Activated effector memory CD4-positive, alpha-beta T cell treated with anti-CD3 and anti-CD28 coated beads, Interleukin-2, amount 50 U/mL, for 16 hours (primary cell): ENCODE data around the gene DENND1C.

ENCODE experiments used
- DNase-seq: peaks from one replicate; pipeline ENCODE4 v3.0.0-alpha.2; 2020

The DENND1C gene

DNA sequence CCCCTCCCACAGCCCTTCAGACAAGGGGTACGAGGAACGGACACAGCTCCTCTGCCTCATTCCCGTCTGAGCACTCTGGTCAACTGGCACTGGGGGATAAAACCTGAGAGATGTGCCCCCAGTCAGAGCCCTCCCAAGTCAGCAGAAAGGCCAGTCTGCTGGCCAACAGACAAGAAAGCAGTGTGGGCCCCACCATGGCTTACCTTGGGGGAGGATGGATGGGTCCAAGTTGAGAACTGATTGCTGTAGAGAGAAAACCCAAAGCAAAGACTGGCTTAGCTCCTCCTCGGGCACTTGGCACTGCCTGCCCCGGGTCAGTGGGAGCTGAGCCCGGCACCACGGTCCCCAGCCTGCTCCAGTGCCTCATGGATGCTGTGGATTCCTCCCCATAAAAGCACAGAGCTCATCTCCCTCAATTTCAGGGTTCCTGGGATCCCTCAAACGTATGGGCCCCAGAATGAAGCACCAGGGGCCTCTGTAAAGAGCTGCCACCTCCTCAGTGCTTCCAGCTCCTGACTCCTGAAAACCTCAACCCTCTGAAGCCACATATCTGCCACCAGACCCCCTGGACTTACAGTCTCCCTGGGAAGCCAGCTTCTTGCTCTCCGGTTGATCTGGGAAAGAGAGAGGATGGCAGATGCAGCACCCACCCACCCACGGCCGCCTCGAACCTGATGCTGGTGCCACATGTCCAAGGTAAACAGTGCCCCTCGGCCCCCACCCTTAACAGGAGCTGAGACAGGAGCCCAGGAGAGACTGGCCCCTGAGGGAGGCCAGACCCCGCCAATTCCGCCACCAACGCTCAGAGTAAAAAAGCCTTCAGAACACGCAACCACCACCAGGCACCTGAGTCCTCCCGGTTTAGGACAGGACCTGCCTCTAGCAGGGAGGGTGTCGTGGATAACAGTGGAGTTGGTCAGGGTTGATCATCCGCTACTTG lies 60.2 kb downstream of the DENND1C start:
- no peak for DNase-seq

DNA sequence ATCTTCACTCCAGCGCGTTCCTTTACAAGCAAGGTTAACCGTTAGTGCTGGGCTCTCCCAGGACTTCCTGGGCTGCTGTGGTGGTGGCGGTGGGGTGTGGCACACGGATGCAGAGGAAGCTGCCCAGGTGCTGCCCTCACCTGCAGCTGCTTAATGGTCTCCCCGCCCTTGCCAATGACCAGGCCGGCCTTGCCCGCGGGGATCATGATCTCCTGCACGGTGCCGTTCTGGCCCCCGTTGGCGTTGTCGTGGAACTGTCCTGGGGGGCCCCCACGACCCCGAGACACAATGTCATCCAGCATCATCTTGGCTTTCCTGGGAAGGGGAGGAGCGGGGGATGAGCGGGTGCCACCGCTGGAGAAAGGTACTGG lies 63.0 kb downstream of the DENND1C start:
- DNase-seq, result no peak

DNA sequence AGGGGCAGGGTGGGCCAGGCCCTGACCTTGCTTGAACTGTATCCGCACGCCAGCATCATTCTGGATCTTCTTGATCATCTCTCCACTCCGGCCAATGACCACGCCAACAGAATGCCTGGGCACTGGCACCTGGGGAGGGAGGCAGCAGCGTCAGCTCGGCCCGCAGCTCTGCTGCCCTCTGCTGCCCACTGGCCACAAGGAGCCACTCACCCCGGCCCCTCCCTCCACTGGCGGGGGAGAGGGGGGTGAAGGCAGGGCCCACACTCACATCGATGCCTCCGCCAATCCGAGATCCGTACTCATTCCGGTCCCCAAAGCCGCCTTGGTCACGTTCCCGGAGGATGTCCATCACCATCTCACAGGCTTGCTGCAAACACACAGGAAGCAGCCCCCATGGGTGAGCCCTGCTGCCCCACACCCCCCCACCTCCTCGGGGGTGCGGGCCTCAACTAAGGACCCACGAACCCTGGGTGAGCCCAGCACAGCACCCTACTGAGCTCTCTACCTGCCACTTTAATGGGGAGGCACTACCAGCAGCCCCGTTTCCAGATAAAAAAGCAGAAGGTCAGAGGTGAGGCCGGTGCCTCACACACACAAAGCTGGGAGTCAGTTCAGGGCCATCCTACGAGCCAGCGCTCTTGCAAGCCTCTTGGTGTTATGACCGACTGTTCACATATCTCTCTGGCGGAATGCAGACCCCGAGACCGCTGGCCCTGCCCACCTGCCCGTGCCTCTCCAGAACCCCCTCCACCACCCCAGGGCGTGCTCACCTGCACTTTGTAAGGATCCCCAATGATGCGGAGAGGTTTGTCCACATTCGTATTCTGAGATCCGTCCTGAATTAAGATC lies 63.6 kb downstream of the DENND1C start:
- DNase-seq, result no peak
